Lung microvascular endothelial cell (primary cell): ENCODE measurements around the gene MIEF2. TPM values are rescaled to one million over a fixed set of nuclear protein-coding genes. Genes with fewer than 3 reads are reported as not detected.

ENCODE experiments used
- DNase-seq, 2 donors: peaks; one replicate each; pipeline versions ENCODE4 v3.0.0 to v3.0.0-alpha.2; 2010; ENCODE audit warnings: low read depth in 2 of 2
- total RNA-seq: library from RNA; depleted of rRNA; stranded (reverse); fragments of >200 nt; gene quantifications from 2 replicates; pipeline ENCODE4 v1.2.1, GENCODE V29; 2014

The MIEF2 gene
- total RNA-seq, 1 donor from 2014 or later: 10.3 TPM

- peak; percentile 72 to 77 for DNase-seq
Measured at GRCh38 chr17:18235743-18236256, 24.7 kb upstream of the MIEF2 start.

- no peak for DNase-seq
Measured at GRCh38 chr17:18236494-18236893, 24.0 kb upstream of the MIEF2 start.

- no peak for DNase-seq
Measured at GRCh38 chr17:18237461-18237860, 23.0 kb upstream of the MIEF2 start.

DNA sequence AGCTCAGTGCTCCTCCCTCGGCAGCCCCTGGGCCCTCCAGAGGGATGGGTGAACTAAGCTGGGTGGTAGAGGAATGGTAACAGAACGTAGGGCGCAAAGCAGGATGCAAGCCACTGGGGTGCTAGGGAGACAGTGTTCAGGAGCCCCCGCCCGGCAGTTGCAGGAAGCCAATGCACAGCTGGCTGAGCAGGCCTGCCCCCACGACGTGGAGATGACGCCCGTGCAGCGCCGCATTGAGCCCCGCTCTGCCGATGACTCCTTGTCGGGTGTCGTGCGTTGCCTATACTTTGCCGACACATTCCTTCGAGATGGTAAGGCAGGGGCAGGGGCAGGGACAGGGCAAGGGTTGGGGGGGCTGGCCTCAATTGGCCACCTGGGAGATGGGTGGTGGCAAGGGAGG lies 22.2 kb upstream of the MIEF2 start:
- DNase-seq: no peak

DNA sequence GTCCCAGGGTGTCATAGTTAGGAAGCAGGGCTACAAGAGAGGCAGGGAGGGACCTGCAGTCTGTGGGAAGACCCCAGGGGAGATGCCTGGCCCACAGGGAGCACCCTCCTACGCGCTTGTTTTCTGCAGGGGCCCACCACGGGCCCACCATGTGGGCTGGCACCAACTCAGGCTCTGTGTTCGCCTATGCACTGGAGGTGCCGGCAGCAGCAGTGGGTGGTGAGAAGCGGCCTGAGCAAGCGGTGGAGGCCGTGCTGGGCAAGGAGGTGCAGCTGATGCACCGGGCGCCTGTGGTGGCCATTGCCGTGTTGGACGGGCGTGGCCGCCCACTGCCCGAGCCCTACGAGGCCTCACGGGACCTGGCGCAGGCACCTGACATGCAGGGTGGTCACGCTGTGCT lies 20.0 kb upstream of the MIEF2 start:
- no peak for DNase-seq

- DNase-seq: no peak
Measured at GRCh38 chr17:18241229-18241871, 19.1 kb upstream of the MIEF2 start.

DNA sequence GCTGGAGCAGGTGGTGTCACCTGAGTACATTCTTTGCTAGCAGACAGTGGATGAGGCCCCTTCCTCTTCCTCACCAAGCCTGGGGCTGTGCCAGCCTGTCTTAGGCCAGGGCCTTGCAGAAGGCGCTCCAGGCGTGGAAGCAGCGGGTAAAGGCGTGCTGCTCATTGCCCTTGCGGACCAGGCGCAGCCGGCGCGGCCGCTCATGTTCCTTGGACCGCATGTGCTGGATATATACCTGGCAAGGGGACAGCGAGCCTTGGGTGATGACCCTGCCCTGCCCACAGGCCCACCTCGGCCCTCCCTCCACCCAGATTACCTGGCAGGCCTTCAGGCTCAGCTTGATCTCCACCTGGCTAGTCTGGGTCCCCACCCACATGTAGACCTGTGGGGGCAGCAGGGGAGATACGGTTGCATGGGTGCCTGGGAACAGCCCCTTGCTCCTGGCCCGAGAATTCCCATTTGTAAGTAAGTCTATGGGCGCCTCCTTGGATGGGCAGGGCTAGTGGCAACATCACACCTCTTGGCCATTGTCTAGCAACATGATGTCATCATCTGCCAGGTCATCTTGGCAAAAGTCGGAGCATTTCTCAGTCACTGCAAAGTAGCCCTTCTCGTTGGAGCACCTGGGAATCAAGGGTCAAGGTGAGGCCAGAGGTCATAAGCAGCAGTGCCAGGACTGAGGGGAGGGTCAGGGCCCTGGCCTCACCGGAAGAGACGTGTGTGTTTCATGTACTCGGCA lies 15.3 kb upstream of the MIEF2 start:
- DNase-seq: no peak

DNA sequence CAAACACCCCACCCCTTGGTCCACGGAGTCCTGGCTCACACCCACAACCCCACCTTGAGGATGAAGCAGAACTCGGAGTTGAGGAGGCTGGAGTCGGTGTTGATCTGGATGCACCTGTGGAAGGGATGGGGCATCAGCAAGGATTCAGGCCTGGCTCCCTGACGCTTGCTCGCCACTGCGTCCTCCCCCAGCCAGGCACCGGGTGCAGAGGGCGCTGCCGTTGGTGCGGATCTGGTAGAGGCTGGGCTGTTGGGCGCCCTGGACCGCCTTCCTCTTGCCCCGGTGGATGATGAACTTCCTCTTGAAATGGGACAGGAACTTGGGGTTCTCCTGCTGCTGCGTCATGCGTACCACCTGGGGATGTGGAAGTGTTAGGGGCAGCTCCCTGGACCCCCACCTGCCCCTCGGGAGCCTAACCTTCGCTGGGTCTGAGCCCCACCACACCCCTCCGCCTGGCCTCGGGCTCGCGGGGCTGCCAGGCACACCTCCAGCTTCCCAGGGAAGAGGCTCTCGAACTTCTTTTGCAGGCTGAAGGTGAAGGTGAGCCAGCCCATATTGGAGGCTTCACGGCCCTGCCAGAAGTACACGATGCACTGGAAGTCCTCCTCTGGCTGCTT lies 14.2 kb upstream of the MIEF2 start:
- DNase-seq: no peak

DNA sequence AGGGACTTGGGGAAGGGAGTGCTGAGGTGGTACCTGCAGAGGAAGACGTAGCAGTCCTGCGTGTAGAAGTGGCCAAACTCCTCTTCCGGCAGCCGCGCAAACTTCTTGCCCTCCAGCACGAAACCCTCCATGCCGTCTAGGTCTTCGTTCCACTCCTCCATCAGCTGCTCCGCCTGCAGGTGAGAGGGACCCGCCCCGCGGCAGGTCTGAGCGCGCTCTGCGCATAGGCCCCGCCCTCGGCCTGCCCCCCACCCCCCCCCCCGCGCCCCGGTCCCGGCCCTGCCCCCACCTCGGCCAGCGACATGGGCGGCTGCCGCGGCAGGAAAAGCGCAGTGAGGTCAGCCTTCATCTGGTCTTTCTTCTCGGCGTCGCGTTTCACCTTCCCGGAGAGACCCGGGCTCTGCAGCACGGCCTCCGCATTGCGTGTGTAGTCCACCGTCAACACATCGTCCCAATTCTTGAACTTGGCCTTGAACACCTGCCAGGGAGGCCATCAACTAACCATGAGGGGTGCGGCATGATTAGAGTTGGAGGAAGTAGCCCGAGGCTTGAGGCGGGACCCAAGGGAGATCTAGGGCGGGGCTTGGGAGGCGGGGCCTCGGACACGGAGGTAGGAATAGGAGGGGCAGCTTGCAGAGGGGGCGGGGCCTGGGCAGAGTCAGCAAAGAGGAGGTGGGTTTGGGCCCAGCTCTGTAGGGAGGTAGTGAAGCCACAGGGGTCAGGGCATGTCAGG lies 13.4 kb upstream of the MIEF2 start:
- DNase-seq: peak in 1 of 2 donors; percentile 55

GRCh38 chr17:18247613-18248001 lies 12.9 kb upstream of the MIEF2 start:
- DNase-seq: peak in 1 of 2 donors; percentile 33

DNA sequence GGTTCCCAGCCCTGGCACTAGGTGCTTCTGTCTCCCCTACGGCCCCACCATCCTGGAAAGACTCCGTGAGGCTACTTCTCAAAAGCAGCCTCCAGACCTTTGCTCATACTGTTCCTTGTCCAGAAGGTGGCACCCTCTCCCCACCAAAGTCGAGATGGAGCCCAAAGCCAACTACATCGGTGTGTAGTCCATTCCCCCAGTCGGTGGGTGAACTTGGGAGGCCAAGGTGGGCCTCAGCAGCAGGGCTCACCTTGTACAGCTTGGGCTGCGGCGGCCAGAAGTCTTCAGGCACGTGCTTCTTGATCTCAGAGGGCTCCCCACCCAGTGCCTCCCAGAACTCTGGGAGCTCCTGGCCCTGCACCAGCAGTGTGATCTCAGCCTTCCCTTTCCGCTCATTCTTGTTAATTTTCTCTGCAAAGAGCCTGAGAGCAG lies 12.1 kb upstream of the MIEF2 start:
- DNase-seq: peak; percentile 71 to 89

GRCh38 chr17:18248811-18249210 lies 11.7 kb upstream of the MIEF2 start:
- no peak for DNase-seq

- no peak for DNase-seq
Measured at GRCh38 chr17:18250259-18250658, 10.2 kb upstream of the MIEF2 start.

GRCh38 chr17:18250708-18251107 lies 9.8 kb upstream of the MIEF2 start:
- DNase-seq: no peak

GRCh38 chr17:18251204-18251603 lies 9.3 kb upstream of the MIEF2 start:
- no peak for DNase-seq

DNA sequence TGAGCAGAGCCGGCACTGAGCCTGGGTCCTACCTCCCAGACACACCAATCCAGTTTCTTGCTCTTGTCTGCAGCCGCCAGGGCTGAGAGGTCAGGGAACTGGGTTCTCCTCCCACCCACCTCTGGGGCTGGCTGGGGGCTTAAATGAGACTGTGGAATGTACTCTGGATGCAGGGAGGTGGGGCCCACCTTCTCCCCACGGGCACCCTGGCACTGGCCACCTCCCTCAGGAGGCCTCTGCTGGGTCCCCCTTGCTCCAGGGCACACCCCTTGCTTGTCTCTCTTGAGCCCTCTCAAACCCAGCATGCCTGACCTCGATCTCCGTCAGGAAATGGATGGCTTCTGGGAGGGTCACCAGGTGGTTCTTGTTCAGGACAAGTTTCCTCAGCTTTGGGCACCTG lies 8.3 kb upstream of the MIEF2 start:
- no peak for DNase-seq

DNA sequence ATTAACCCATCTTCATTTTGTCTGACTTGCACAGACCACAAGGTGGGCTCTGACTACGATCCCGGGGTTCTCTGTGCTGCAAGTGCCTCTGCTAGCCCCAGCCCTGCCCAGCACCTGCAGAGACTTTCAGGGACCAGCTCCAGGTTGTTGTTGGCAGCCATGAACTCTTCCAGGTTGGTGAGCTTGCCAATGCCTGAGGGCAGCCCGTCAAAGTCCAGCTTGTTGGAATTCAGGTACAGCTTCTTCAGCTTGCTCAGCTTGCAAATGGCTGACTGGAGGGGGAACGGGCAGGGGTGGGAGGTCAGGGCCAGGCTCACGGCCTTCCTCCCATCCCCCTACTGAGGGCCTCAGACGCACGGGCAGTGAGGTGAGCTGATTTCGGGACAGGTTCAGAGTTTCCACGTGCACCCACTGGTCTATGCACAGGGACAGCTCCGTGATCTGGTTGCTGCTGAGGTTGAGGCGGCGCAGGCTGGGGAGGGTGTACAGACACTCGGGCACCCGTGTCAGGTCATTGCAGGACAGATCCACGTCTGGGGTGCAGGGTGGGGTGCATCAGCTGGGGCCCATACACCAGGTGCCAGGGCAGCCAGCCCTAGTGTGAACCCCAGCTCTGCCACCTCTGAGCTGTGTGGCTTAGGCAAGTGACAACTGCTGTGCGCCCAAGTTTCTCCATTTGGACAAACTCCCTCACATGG lies 7.1 kb upstream of the MIEF2 start:
- no peak for DNase-seq

GRCh38 chr17:18253947-18254821 lies 6.3 kb upstream of the MIEF2 start:
- DNase-seq: no peak

- DNase-seq: no peak
Measured at GRCh38 chr17:18254888-18255649, 5.4 kb upstream of the MIEF2 start.

GRCh38 chr17:18256351-18256750 lies 4.1 kb upstream of the MIEF2 start:
- no peak for DNase-seq
